HepG2 (cell line): Measurements from ENCODE around the gene GRHL3. TPM values are rescaled to one million over a fixed set of nuclear protein-coding genes. Genes with fewer than 3 reads are reported as not detected.

Source experiments
- ATAC-seq: fragments of 200-7000 bp; cut with Tn5 transposase; 3 replicates; pipeline ENCODE4 v1.9.1; 2020; ENCODE audit warnings: mild to moderate bottlenecking, moderate library complexity
- BruUV-seq: library from RNA; stranded (reverse); fragments of 400-500 nt; replicated peaks from 2 replicates; lab custom pipeline; 2021; lab: Mats Ljungman, UMichigan
- CTCF ChIA-PET: fragments of 300-600 bp; formaldehyde crosslinking; extraction: SDS; loops from one replicate; lab custom pipeline; 2021; ENCODE audit warnings: low total read pairs, inconsistent platforms, low intra/inter-chr PET ratio; lab: Yijun Ruan, JAX
- POLR2A ChIA-PET: fragments of 350-600 bp; sonication (Branson Sonifier 250); formaldehyde crosslinking; loops from one replicate; lab custom pipeline; 2020; ENCODE audit warnings: antibody characterized with exemption, inconsistent platforms; lab: Yijun Ruan, JAX
- DNase-seq: peaks from one replicate; pipeline ENCODE4 v3.0.0-alpha.2; 2015; ENCODE audit warnings: low spot score
- FAIRE-seq: peaks from 3 replicates; lab custom pipeline; 2011; peaks lifted over from hg19 to GRCh38; lab: Jason Lieb, UNC
- H2AFZ ChIP-seq: one replicate; pipeline ENCODE4 v1.6.1; 2011; ENCODE audit warnings: low read length, inconsistent platforms
- H3K27ac ChIP-seq: fragments of 300-600 bp; 3 replicates; pipeline ENCODE4 v1.8.0; 2011; ENCODE audit warnings: mixed run types, mild to moderate bottlenecking, mixed read lengths, low read length, inconsistent platforms; ENCODE audit not compliant: insufficient read depth; ENCODE audit errors: extremely low read length
- H3K27me3 ChIP-seq, 2 experiments: fragments of 200-600 bp in 1 of 2; 2 replicates in 1 of 2; 3 replicates in 1 of 2; pipeline versions ENCODE4 v1.6.0 to v1.8.0; 2011; ENCODE audit warnings: low read length in 2 of 2, mild to moderate bottlenecking in 2 of 2, moderate library complexity in 2 of 2, inconsistent platforms in 1 of 2; ENCODE audit not compliant: insufficient read depth in 2 of 2, control insufficient read depth in 1 of 2
- H3K36me3 ChIP-seq, 2 experiments: fragments of 200-600 bp in 1 of 2; replicated peaks in 1 of 2; 2 replicates in 1 of 2; 3 replicates in 1 of 2; pipeline versions ENCODE4 v1.5.1 to v1.8.0; 2011; ENCODE audit warnings: low read length in 2 of 2, inconsistent platforms in 1 of 2; ENCODE audit not compliant: insufficient read depth in 2 of 2, control insufficient read depth in 1 of 2
- H3K4me1 ChIP-seq: 2 replicates; pipeline ENCODE4 v1.5.1; 2012; ENCODE audit warnings: low read length, inconsistent platforms; ENCODE audit not compliant: insufficient read depth
- H3K4me2 ChIP-seq: 2 replicates; pipeline ENCODE4 v1.6.0; 2011; ENCODE audit warnings: low read depth, low read length, inconsistent platforms
- H3K4me3 ChIP-seq, 3 experiments: fragments of 200-600 bp in 1 of 3; sonication (generic), shearing (Covaris generic) in 1 of 3; replicated peaks in 1 of 3; 2 replicates each; pipeline ENCODE4 v1.5.1; 2011 to 2016; ENCODE audit warnings: low read length in 3 of 3, inconsistent platforms in 2 of 3, low read depth in 2 of 3, mild to moderate bottlenecking in 2 of 3, control low read depth in 1 of 3, mixed read lengths in 1 of 3; ENCODE audit not compliant: insufficient read depth in 1 of 3
- H3K79me2 ChIP-seq: one replicate; pipeline ENCODE4 v1.6.1; 2011; ENCODE audit warnings: low read length, inconsistent platforms; ENCODE audit not compliant: insufficient read depth
- H3K9ac ChIP-seq: 2 replicates; pipeline ENCODE4 v1.6.0; 2011; ENCODE audit warnings: mild to moderate bottlenecking, low read depth, low read length, inconsistent platforms; ENCODE audit not compliant: insufficient read depth
- H3K9me3 ChIP-seq: 2 replicates; pipeline ENCODE4 v1.5.1; 2012; ENCODE audit warnings: mild to moderate bottlenecking, low read length
- H4K20me1 ChIP-seq: 2 replicates; pipeline ENCODE4 v1.6.0; 2011; ENCODE audit warnings: inconsistent platforms, mild to moderate bottlenecking, low read length, moderate library complexity; ENCODE audit not compliant: insufficient read depth
- BCLAF1 ChIP-seq: fragments of 450-650 bp; IDR thresholded peaks from 2 replicates; pipeline ENCODE4 v1.6.1; 2017; ENCODE audit warnings: mild to moderate bottlenecking
- NBN ChIP-seq: fragments of 450-650 bp; conservative IDR thresholded peaks from 2 replicates; pipeline ENCODE4 v1.6.1; 2017
- SMAD9 ChIP-seq: sonication (generic); formaldehyde crosslinking; IDR thresholded peaks from 2 replicates; pipeline ENCODE4 v1.5.1; 2020; ENCODE audit warnings: mild to moderate bottlenecking, missing genetic modification reagents
- SNAPC2 ChIP-seq: sonication (generic); formaldehyde crosslinking; IDR thresholded peaks from 2 replicates; pipeline ENCODE4 v1.8.1; 2022; ENCODE audit warnings: mild to moderate bottlenecking, missing genetic modification reagents
- SP4 ChIP-seq: sonication (generic); formaldehyde crosslinking; IDR thresholded peaks from 2 replicates; pipeline ENCODE4 v1.8.1; 2023; ENCODE audit warnings: mild to moderate bottlenecking, missing genetic modification reagents
- SRSF1 ChIP-seq: fragments of 200-400 bp; formaldehyde crosslinking; optimal IDR thresholded peaks from 2 replicates; pipeline ENCODE3; 2017; ENCODE audit warnings: mild to moderate bottlenecking, low read depth, low read length, moderate library complexity
- ZNF766 ChIP-seq: sonication (generic); formaldehyde crosslinking; IDR thresholded peaks from 2 replicates; pipeline ENCODE4 v1.5.0; 2020; ENCODE audit warnings: missing genetic modification reagents, borderline replicate concordance
- ZNF841 ChIP-seq: sonication (generic); formaldehyde crosslinking; IDR thresholded peaks from 2 replicates; pipeline ENCODE4 v1.8.1; 2023; ENCODE audit warnings: missing genetic modification reagents, borderline replicate concordance
- ZSCAN29 ChIP-seq: sonication (generic); formaldehyde crosslinking; conservative IDR thresholded peaks from 2 replicates; pipeline ENCODE4 v1.4.0; 2020; ENCODE audit warnings: mild to moderate bottlenecking, missing genetic modification reagents
- WGBS: methylation state at CpG from one replicate; pipeline ENCODE4 v1.1.6; 2017; ENCODE audit warnings: low lambda C conversion rate; 5-methylcytosine and 5-hydroxymethylcytosine counted together
- in situ Hi-C: cut with HindIII; loops from 2 replicates; pipeline ENCODE4 v1.10.0; 2017; ENCODE audit warnings: low pct_unique_long_range_greater_than_20kb; ENCODE audit not compliant: extremely low pct_ligation_motif_present
- intact Hi-C: fragments of 100-400 bp; cut with micrococcal nuclease; formaldehyde crosslinking; loops from one replicate; pipeline ENCODE4 v1.10.0; 2022; ENCODE audit not compliant: unreplicated experiment
- polyA plus RNA-seq, 8 experiments: library from polyadenylated mRNA; depleted of rRNA in 3 of 8; stranded (reverse) in 7 of 8; unstranded in 1 of 8; fragments of >200 nt; fragmentation: Illumina TruSeq in 4 of 8; extraction: Trizol in 4 of 8; gene quantifications; 2 replicates each; pipeline versions ENCODE4 v1.2.1 to v1.2.3, GENCODE V29; 2011 to 2016; ENCODE audit warnings: low read depth in 4 of 8, missing spikeins in 1 of 8, mixed read lengths in 1 of 8; ENCODE audit not compliant: insufficient read depth in 1 of 8
- total RNA-seq, 5 experiments: library from RNA; depleted of rRNA; stranded (reverse); fragments of >200 nt; fragmentation: Illumina TruSeq; extraction: Trizol; gene quantifications; 2 replicates each; pipeline ENCODE4 v1.2.3, GENCODE V29; 2016; ENCODE audit warnings: low read depth in 1 of 5
- TF ChIP-seq, protein P1 (sequence below): sonication (generic); formaldehyde crosslinking; conservative IDR thresholded peaks from 2 replicates; pipeline ENCODE4 v1.4.0; 2020; ENCODE audit warnings: missing genetic modification reagents

The GRHL3 gene
- total and polyA plus RNA-seq, 2 of the 13 experiments (the other 11 are each of a cell fraction or from before 2014, with no cell fraction given), result not detected

DNA sequence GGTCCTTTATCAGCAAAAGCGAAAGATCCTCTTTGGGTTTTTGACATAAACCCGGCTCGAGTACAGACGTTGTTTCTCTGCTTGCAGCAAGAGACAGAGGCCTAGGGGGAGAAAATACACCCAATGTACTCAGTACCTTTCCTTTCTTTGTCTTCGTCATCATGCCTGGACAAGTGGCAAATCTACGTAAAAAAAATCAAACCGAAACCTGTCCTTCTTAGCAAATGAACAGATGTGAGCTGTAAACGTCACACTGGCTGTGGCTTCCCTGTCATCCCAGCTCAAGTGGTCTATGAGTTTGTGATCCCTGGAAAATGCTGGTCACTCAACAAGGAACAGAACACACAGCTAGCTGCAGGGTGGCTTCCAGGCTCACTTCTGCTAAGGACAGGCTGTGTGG lies 54.6 kb downstream of the GRHL3 start:
- ChIA-PET CTCF (no interaction called here), POLR2A (no interaction called here)
- no peaks in the 10 kb centered on the region for H4K20me1 ChIP-seq
- no peak overlapping the region for H2AFZ ChIP-seq
- in situ Hi-C loops (no loop called here), intact Hi-C loops (no loop called here)
- BruUV-seq, result no TSS peak
- H3K9ac ChIP-seq, result no peak overlapping the region
- no peaks in the 10 kb centered on the region for H3K79me2 ChIP-seq
- no peaks in the 10 kb centered on the region for H3K9me3 ChIP-seq
- H3K27me3 ChIP-seq, result no peaks in the 10 kb centered on the region
- H3K4me2 ChIP-seq, result no peak overlapping the region
- no peak for FAIRE-seq
- TF ChIP-seq SNAPC2 (no peak), SMAD9 (CRISPR knock-in tag) (no peak), NBN (no peak), ZNF841 (CRISPR knock-in tag) (no peak), SRSF1 (no peak), SP4 (CRISPR knock-in tag) (no peak), BCLAF1 (no peak), ZSCAN29 (CRISPR knock-in tag) (no peak), ZNF766 (CRISPR knock-in tag) (no peak)
- TF ChIP-seq, protein P1, sequence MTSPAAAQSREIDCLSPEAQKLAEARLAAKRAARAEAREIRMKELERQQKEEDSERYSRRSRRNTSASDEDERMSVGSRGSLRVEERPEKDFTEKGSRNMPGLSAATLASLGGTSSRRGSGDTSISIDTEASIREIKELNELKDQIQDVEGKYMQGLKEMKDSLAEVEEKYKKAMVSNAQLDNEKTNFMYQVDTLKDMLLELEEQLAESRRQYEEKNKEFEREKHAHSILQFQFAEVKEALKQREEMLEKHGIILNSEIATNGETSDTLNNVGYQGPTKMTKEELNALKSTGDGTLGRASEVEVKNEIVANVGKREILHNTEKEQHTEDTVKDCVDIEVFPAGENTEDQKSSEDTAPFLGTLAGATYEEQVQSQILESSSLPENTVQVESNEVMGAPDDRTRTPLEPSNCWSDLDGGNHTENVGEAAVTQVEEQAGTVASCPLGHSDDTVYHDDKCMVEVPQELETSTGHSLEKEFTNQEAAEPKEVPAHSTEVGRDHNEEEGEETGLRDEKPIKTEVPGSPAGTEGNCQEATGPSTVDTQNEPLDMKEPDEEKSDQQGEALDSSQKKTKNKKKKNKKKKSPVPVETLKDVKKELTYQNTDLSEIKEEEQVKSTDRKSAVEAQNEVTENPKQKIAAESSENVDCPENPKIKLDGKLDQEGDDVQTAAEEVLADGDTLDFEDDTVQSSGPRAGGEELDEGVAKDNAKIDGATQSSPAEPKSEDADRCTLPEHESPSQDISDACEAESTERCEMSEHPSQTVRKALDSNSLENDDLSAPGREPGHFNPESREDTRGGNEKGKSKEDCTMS (CRISPR knock-in tag), result no peak
- DNase-seq, result no peak
- no peak overlapping the region for H3K4me3 ChIP-seq
- H3K4me1 ChIP-seq, result no peaks in the 10 kb centered on the region
- H3K36me3 ChIP-seq, result no peaks in the 10 kb centered on the region
- 88% methylated on average over 8 of the region's 8 CpGs for WGBS
- no peak for ATAC-seq
- H3K27ac ChIP-seq, result no peak overlapping the region
